ENCODE data around the gene USF3.
A peak's percentile ranks its signal among the peaks of the same experiment; 100 is the strongest.

Gene USF3

GRCh38 chr3:113696658-113697499 is 437 bp upstream of the USF3 start:
- H3K4me1 ChIP-seq (ENCODE audit: control insufficient read depth in 1 of 2, insufficient read depth in 1 of 2, low read depth in 1 of 2, low read length in 1 of 2) = peaks cover 23 to 28% of the 10 kb centered on the region in 2 experiments

GRCh38 chr3:113695431-113695785 is 1.0 kb downstream of the USF3 start:
- peak overlapping the region; percentile 99 for H3K27ac ChIP-seq
- TF ChIP-seq CTCF (IDR thresholded peaks at IDR 0.05) = no peak
- no peaks in the 10 kb centered on the region for H3K36me3 ChIP-seq
- peaks cover 23 to 28% of the 10 kb centered on the region in 2 experiments for H3K4me1 ChIP-seq (ENCODE audit: control insufficient read depth in 1 of 2, insufficient read depth in 1 of 2, low read depth in 1 of 2, low read length in 1 of 2)
- H3K27me3 ChIP-seq = peaks cover 8% of the 10 kb centered on the region
- H3K9me3 ChIP-seq = no peaks in the 10 kb centered on the region
- peak overlapping the region; percentile 84 to 86 for H3K4me3 ChIP-seq (ENCODE audit: low read depth in 1 of 2, low read length in 1 of 2)

More at GRCh38 chr3:113696658-113697499, 437 bp upstream of the USF3 start:
- no peaks in the 10 kb centered on the region for H3K9me3 ChIP-seq
- peak overlapping the region; percentile 99 for H3K27ac ChIP-seq
- H3K27me3 ChIP-seq = peaks cover 8% of the 10 kb centered on the region
- peak overlapping the region; percentile 84 to 86 for H3K4me3 ChIP-seq (ENCODE audit: low read depth in 1 of 2, low read length in 1 of 2)
- H3K36me3 ChIP-seq = no peaks in the 10 kb centered on the region
- TF ChIP-seq CTCF (IDR thresholded peaks at IDR 0.05) = peak; percentile 51

DNA sequence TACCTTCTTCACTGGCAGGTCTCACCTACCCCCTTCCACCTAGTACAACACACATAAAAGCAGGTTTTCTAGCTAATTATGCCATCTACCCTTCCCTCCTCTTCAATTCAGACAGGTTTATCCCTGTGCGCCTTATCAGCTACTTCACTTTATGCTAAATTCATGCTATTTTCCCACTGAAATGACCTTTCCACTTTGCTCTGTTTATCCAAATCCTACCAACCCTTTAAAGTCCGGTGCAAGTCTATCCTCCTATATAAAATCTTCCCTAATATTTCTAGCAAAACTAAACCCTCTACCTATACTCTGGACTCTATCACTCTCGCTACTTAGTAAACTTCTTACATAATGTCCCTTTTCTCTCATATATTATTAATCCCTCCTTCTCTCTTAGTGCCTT is 6.0 kb downstream of the USF3 start:
- Histone ChIP-seq H3K9me3 (no peaks in the 10 kb centered on the region), H3K36me3 (peaks cover 6% of the 10 kb centered on the region), H3K27ac (no peak overlapping the region), H3K27me3 (no peaks in the 10 kb centered on the region), H3K4me1 (ENCODE audit: control insufficient read depth in 1 of 2, insufficient read depth in 1 of 2, low read depth in 1 of 2, low read length in 1 of 2) (peaks cover 13 to 18% of the 10 kb centered on the region in 2 experiments), H3K4me3 (ENCODE audit: low read depth in 1 of 2, low read length in 1 of 2) (no peak overlapping the region)
- TF ChIP-seq CTCF (IDR thresholded peaks at IDR 0.05) = no peak

- Histone ChIP-seq H3K36me3 (peaks cover 6% of the 10 kb centered on the region), H3K4me3 (ENCODE audit: low read depth in 1 of 2, low read length in 1 of 2) (no peak overlapping the region), H3K4me1 (ENCODE audit: control insufficient read depth in 1 of 2, insufficient read depth in 1 of 2, low read depth in 1 of 2, low read length in 1 of 2) (peaks cover 0 to 5% of the 10 kb centered on the region in 2 experiments), H3K27ac (no peak overlapping the region), H3K27me3 (no peaks in the 10 kb centered on the region), H3K9me3 (no peaks in the 10 kb centered on the region)
- TF ChIP-seq CTCF (IDR thresholded peaks at IDR 0.05) = no peak
Observed at GRCh38 chr3:113685956-113686721, 10.3 kb downstream of the USF3 start.

DNA sequence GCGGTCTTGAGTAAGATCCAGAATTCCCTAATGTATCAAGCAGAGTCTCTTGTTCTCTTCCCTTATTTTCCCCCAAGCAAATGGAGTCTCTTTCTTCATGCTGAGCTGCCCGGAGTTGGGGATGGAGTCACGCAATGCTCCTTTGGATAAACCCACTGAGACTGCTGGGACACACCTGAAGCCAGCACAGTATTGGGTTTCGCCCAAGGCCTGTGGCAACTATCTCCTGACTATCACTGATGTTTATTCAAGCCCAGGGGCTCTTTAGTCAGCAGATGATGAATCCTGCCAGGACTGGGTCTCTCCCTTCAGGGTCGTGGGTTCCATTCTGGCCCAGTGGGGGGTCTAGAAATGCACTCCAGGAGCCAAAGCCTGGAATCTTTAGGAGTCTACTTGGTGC is 11.3 kb downstream of the USF3 start:
- Histone ChIP-seq H3K4me1 (ENCODE audit: control insufficient read depth in 1 of 2, insufficient read depth in 1 of 2, low read depth in 1 of 2, low read length in 1 of 2) (peaks cover 0 to 5% of the 10 kb centered on the region in 2 experiments), H3K36me3 (peaks cover 6% of the 10 kb centered on the region), H3K9me3 (no peaks in the 10 kb centered on the region), H3K27me3 (no peaks in the 10 kb centered on the region), H3K4me3 (ENCODE audit: low read depth in 1 of 2, low read length in 1 of 2) (no peak overlapping the region), H3K27ac (no peak overlapping the region)
- TF ChIP-seq CTCF (IDR thresholded peaks at IDR 0.05) = no peak
